Hematopoietic multipotent progenitor cell treated with erythropoietin and hydrocortisone succinate and interleukin-3 and kit ligand, for 17 days (in vitro differentiated cells): ENCODE data around the gene SLC26A11.
"Not testable (repeated sequence)": the region's sequence is repeated elsewhere in the genome, so short reads cannot be mapped to it uniquely, and the experiment has no call there.

ENCODE experiments used
- DNase-seq: peaks from one replicate; pipeline ENCODE4 v3.0.0-alpha.2; 2015; ENCODE audit warnings: low spot score

Gene SLC26A11

GRCh38 chr17:80262291-80262690 lies 42.1 kb downstream of the SLC26A11 start:
- peak; percentile 46 for DNase-seq

DNA sequence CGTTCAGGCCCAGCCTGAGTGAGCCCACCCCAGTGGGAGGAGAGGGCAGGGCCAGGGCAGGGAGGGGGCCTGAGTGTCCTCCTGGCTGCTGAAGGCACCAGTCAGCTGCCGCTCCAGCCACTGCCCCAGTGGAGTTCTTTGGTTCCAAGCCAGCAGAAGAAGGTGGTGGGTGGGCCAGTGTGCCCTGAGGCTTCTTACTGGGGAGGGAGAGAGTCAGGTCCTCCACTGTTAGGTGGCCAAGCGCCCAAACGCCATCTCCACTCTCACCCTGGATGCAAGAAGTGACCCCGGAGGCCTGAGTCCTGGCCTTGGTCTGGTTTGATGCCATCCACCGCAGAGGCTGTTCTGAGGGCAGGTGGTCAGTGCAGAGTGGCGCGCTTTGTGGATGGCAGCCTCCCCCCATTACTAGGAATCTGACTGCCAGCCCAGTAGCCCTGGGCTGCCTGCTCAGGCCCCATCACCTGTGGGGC lies 42.6 kb downstream of the SLC26A11 start:
- no peak for DNase-seq

GRCh38 chr17:80263253-80264204 lies 43.3 kb downstream of the SLC26A11 start:
- peak; percentile 86 for DNase-seq

GRCh38 chr17:80264205-80265075 lies 44.2 kb downstream of the SLC26A11 start:
- no peak for DNase-seq

GRCh38 chr17:80265205-80266068 lies 45.2 kb downstream of the SLC26A11 start:
- no peak for DNase-seq

GRCh38 chr17:80267391-80267790 lies 47.2 kb downstream of the SLC26A11 start:
- no peak for DNase-seq

- no peak for DNase-seq
Measured at GRCh38 chr17:80268427-80268826, 48.2 kb downstream of the SLC26A11 start.

DNA sequence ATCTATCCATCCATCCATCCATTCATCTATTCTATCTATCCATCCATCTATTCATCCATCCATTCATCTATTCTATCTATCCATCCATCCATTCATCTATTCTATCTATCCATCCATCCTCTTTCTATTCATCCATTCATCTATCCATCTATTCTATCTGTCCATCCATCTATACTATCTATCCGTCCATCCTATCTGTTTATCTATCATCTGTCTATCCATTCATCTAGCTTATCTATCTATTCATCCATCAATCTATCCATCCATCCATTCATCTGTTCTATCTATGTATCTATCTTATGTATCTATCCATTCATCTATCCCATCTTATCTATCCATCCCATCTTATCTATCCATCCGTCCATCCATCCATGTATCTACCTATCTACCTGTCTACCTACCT lies 49.2 kb downstream of the SLC26A11 start:
- DNase-seq, result no peak

DNA sequence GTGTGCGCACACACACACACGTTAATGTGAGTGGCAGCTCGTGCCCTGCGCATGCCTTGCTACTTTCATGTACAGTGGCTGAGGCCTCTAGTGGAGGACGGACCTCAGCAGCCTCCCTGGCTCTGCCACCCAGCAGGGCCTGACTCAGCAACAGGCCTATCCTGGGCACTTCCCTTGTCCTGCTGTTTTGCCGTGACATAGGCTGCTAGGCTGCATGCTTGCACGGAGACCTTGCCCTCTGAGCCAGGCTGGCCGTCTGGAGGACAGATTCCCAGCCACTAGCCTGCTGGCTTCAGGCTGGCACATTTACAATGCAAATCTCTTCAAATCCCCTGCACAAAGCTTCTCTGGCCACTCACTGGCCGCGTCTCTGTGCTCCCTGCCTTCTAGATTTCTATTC lies 49.9 kb downstream of the SLC26A11 start:
- DNase-seq, result no peak

GRCh38 chr17:80270836-80271235 lies 50.6 kb downstream of the SLC26A11 start:
- DNase-seq, result peak; percentile 47

- no peak for DNase-seq
Measured at GRCh38 chr17:80272366-80272765, 52.1 kb downstream of the SLC26A11 start.

GRCh38 chr17:80274331-80274730 lies 54.1 kb downstream of the SLC26A11 start:
- no peak for DNase-seq

- no peak for DNase-seq
Measured at GRCh38 chr17:80274871-80275449, 54.7 kb downstream of the SLC26A11 start.

GRCh38 chr17:80275857-80276256 lies 55.6 kb downstream of the SLC26A11 start:
- DNase-seq, result not testable (repeated sequence)

GRCh38 chr17:80277751-80278671 lies 57.8 kb downstream of the SLC26A11 start:
- DNase-seq, result no peak

- DNase-seq, result no peak
Measured at GRCh38 chr17:80279895-80280294, 59.7 kb downstream of the SLC26A11 start.

- DNase-seq, result no peak
Measured at GRCh38 chr17:80281516-80281915, 61.3 kb downstream of the SLC26A11 start.

DNA sequence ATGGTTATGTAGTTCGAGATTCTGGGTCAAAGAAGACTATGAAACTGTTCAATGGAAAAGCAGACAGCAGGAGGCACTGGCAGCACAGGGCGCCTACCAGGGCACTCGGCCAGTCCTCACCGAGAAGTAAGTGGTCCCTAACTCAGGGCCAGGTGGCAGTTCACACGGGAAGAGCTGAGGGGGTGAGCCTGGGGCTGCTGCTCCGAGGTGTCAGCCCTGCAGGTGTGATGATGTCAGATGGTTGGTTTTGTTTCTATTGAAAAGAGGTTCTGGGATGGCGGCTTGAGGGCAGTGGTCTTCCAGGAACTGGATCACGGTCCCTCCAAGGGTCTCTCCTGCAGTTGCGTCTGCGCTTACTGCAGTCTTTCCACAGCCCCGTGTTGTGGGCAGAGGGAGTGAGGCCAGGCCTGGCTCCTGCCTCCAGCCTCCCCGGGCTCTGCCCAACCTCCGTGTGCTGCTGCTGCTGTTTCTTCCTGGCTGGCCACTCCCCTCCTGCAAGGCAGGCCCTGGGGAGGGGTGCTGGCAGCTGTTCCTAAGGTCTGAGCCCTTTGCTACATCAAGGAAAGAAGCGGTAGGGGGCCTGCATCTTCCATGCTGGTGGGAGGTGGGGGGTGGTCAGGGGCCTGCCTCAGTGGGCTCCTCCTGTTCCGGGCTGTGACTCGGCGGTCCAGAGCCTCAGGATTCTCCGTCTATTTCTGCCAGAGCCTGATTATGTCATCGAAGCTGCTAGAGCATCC lies 63.1 kb downstream of the SLC26A11 start:
- DNase-seq, result no peak

GRCh38 chr17:80284631-80285030 lies 64.4 kb downstream of the SLC26A11 start:
- no peak for DNase-seq
